MCF 10A (cell line): Measurements from ENCODE around the gene IGFBPL1. TPM values are rescaled to one million over a fixed set of nuclear protein-coding genes. Genes with fewer than 3 reads are reported as not detected.

Source experiments
- BruUV-seq: library from RNA; stranded (reverse); fragments of 400-500 nt; replicated peaks from 2 replicates; lab custom pipeline; 2021; lab: Mats Ljungman, UMichigan
- CTCF ChIA-PET: fragments of 300-600 bp; sonication (Branson Sonifier 250); formaldehyde crosslinking; extraction: SDS; loops from one replicate; lab custom pipeline; 2021; ENCODE audit warnings: antibody characterized with exemption, inconsistent platforms; lab: Yijun Ruan, JAX
- POLR2A ChIA-PET: fragments of 300-600, 350-650 bp; sonication (Branson Sonifier 250); formaldehyde crosslinking; extraction: SDS; loops from one replicate; lab custom pipeline; 2020; ENCODE audit warnings: antibody characterized with exemption, inconsistent platforms; lab: Yijun Ruan, JAX
- DNase-seq: peaks from one replicate; pipeline ENCODE4 v3.0.0-alpha.2; 2018; ENCODE audit not compliant: unreplicated experiment
- H3K27ac Mint-ChIP-seq: one replicate; pipeline ENCODE4 v1.8.0; 2022; ENCODE audit warnings: mild to moderate bottlenecking, low read depth, mixed read lengths; ENCODE audit not compliant: unreplicated experiment
- H3K27me3 Mint-ChIP-seq: one replicate; pipeline ENCODE4 v1.8.0; 2022; ENCODE audit warnings: mixed read lengths; ENCODE audit not compliant: insufficient read depth, unreplicated experiment
- H3K36me3 Mint-ChIP-seq: one replicate; pipeline ENCODE4 v1.8.0; 2022; ENCODE audit warnings: mild to moderate bottlenecking, moderate library complexity, mixed read lengths; ENCODE audit not compliant: insufficient read depth, unreplicated experiment
- H3K4me1 Mint-ChIP-seq: one replicate; pipeline ENCODE4 v1.8.0; 2022; ENCODE audit warnings: mixed read lengths; ENCODE audit not compliant: insufficient read depth, unreplicated experiment
- H3K4me3 Mint-ChIP-seq: one replicate; pipeline ENCODE4 v1.8.0; 2022; ENCODE audit warnings: mild to moderate bottlenecking, moderate library complexity, mixed read lengths; ENCODE audit not compliant: unreplicated experiment
- H3K9me3 Mint-ChIP-seq: one replicate; pipeline ENCODE4 v1.8.0; 2022; ENCODE audit warnings: mixed read lengths; ENCODE audit not compliant: unreplicated experiment
- CTCF ChIP-seq: fragments of 200-600 bp; IDR thresholded peaks from one replicate; pipeline ENCODE4 v1.8.0; 2022; ENCODE audit warnings: antibody characterized with exemption, mild to moderate bottlenecking; ENCODE audit not compliant: unreplicated experiment
- intact Hi-C: fragments of 100-400 bp; cut with micrococcal nuclease; formaldehyde crosslinking; loops from 2 replicates; pipeline ENCODE4 v1.14.1; 2022
- total RNA-seq: library from RNA; stranded (reverse); gene quantifications from 2 replicates; pipeline ENCODE4 v1.2.3, GENCODE V29; 2022

Gene IGFBPL1
- total RNA-seq, 1 experiment from 2014 or later, result not detected

GRCh38 chr9:38443181-38443580 lies 18.9 kb upstream of the IGFBPL1 start:
- Mint-ChIP-seq H3K4me1 (peaks cover 7% of the 10 kb centered on the region), H3K27ac (no peak overlapping the region), H3K27me3 (peaks cover 13% of the 10 kb centered on the region), H3K4me3 (no peak overlapping the region), H3K9me3 (no peaks in the 10 kb centered on the region), H3K36me3 (no peaks in the 10 kb centered on the region)
- TF ChIP-seq CTCF, result no peak
- no peak for DNase-seq
- ChIA-PET CTCF (interaction anchor here (1.0 kb wide), 2 partner anchors 26 to 446 kb away, joined by 3 read pairs; no protein-coding TSS in a partner anchor), POLR2A (no interaction called here)
- intact Hi-C loops, result no loop called here
- no TSS peak for BruUV-seq

DNA sequence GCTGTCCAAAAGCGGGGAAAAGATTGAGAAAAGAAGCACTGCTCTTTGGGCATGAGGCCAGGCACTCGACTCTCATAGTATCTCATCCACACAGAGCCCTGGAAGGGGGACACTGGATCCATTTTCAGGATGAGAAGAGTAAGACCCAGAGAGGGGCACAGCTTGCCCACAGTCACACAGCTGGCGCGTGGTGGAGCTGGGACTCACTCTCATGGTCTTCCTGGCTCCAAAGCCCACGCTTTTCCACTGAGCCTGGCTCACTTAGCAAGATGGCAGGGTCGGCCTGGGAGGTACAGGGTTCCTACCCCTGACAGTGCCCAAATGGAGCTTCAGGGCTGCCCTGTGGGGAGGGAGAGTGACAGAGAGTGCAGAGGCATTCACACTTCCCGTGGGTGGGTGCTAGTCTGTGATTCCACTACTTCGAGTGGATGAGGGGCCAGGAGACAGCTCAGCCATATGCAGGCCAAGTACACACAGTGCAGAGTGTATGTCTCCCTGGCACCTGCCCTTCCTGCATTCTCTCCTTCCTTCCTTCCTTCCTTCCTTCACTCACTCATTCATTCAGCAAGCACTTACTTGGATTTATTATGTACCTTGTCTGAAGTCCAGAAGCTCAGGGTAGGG lies 18.3 kb upstream of the IGFBPL1 start:
- ChIA-PET POLR2A (no interaction called here), CTCF (interaction anchor here (1.0 kb wide), 2 partner anchors 26 to 446 kb away, joined by 3 read pairs; no protein-coding TSS in a partner anchor)
- peaks cover 7% of the 10 kb centered on the region for H3K4me1 Mint-ChIP-seq
- no peak for TF ChIP-seq CTCF
- H3K4me3 Mint-ChIP-seq, result no peak overlapping the region
- intact Hi-C loops, result no loop called here
- no peaks in the 10 kb centered on the region for H3K9me3 Mint-ChIP-seq
- H3K27ac Mint-ChIP-seq, result no peak overlapping the region
- DNase-seq, result no peak
- no TSS peak for BruUV-seq
- H3K36me3 Mint-ChIP-seq, result no peaks in the 10 kb centered on the region
- peaks cover 7% of the 10 kb centered on the region for H3K27me3 Mint-ChIP-seq

DNA sequence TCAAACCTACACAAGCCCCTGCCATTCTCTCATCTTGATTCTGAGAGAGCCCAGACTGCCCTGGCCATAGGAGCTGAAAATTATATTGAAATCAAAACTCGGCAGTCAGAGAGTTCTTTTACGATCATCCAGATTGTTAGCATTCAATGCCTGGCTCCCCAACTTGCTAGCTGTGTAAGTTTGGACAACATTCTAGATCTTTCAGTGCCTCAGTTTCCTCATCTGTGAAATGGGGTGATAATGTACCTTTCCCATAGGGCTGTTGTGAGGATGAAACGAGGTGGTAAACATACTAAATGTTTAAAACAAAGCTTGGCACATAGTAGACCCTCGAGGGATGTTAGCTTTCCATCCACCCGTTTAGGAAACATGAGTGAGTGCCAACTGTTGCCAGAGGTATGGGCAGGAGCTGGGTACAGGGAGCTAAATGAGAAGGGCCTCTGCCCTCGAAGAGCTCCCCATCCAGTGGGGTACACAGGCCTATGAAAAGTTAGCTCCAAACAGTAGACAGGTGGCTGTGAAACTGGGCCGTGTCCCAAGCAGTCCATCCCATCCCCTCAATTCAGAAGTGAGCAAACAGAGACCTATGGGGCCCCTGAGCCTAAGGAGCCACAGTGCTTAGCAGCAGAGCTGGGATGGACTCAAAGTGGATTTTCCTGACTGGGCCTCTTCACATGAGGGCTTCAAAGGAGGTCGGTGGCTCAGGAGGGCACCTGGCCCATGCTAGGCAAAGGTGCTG lies 17.3 kb upstream of the IGFBPL1 start:
- Mint-ChIP-seq H3K9me3 (no peaks in the 10 kb centered on the region), H3K36me3 (no peaks in the 10 kb centered on the region), H3K4me3 (no peak overlapping the region), H3K27me3 (no peaks in the 10 kb centered on the region), H3K27ac (no peak overlapping the region), H3K4me1 (peaks cover 7% of the 10 kb centered on the region)
- intact Hi-C loops, result no loop called here
- CTCF ChIA-PET, result interaction anchor here (0.6 to 2.5 kb wide), 3 partner anchors 9 to 664 kb away, joined by 3 to 11 read pairs (median 3); no protein-coding TSS in a partner anchor
- TF ChIP-seq CTCF, result no peak
- DNase-seq, result no peak
- BruUV-seq, result no TSS peak
- POLR2A ChIA-PET, result no interaction called here

- no peaks in the 10 kb centered on the region for H3K9me3 Mint-ChIP-seq
- no peak overlapping the region for H3K27ac Mint-ChIP-seq
- H3K27me3 Mint-ChIP-seq, result no peaks in the 10 kb centered on the region
- peaks cover 7% of the 10 kb centered on the region for H3K4me1 Mint-ChIP-seq
- no peaks in the 10 kb centered on the region for H3K36me3 Mint-ChIP-seq
- POLR2A ChIA-PET, result no interaction called here
- no peak for DNase-seq
- TF ChIP-seq CTCF, result no peak
- CTCF ChIA-PET, result interaction anchor here (0.5 to 2.5 kb wide), 3 partner anchors 8 to 665 kb away, joined by 3 to 11 read pairs (median 3); no protein-coding TSS in a partner anchor
- BruUV-seq, result no TSS peak
- no peak overlapping the region for H3K4me3 Mint-ChIP-seq
- intact Hi-C loops, result no loop called here
These were observed 16.3 kb upstream of the IGFBPL1 start for GRCh38 chr9:38440516-38440915.
